GM19193 (cell line): ENCODE results near the gene CDH20.

Source experiments
- POLR2A ChIP-seq: IDR thresholded peaks from 4 replicates; pipeline ENCODE4 v1.6.1; 2011; ENCODE audit not compliant: insufficient read depth, insufficient read length; ENCODE audit errors: extremely low read depth

Gene CDH20

DNA sequence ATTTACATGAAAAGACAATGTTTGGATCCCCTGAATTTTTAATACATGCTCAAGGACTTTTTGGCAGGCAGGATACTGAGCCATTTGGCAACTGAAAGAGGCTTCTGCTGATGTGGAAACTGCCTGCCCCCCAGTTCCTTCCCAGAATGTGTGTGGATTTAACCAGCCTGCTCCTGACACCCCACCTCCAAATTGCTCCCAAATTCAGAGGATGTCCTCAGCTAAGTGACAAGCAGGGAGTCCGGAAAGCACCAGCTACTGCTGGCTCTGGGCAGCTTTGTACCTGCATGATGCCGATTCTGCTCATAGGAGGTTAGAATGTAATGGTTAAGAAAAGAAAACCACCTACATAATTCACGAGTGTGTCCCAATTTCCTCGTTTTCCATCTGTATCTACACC lies 197.5 kb downstream of the CDH20 start:
- TF ChIP-seq POLR2A, result no peak

DNA sequence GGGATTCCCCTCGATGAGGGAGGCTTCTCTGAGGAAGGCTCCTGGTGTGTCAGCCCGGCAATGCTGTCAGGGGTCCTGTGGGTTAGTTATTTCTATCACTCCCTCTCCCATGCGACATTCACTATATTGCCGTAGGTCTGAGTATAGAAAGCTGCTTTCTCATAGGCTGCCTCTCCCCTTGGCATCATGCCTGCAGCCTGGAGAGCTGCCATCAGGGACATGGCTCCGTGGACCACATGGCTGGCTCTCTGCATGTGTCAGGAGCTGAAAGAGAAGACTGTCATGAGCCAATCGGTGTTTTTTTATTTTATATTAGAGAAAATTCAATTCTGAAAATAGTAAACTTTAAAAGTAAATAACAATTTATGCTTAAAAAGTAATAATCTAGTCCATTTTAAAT lies 198.0 kb downstream of the CDH20 start:
- no peak for TF ChIP-seq POLR2A

DNA sequence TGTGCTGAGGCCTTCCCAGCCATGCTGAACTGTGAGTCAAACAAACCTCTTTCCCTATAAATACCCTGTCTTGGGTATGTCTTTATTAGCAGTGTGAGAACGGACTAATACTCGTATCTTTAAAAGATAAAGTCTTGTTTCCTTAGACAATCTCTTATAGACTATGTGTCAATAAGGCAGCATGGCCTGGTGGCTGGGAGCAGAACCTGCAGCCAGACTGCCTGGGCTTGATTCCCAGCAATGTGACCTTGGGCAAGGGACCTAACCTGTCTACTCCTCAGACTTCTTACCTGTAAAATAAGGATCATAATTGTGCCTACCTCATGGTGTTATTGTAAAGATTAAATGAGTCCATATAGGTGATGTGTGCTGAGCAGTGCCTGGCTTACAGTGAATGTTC lies 198.7 kb downstream of the CDH20 start:
- TF ChIP-seq POLR2A, result no peak

DNA sequence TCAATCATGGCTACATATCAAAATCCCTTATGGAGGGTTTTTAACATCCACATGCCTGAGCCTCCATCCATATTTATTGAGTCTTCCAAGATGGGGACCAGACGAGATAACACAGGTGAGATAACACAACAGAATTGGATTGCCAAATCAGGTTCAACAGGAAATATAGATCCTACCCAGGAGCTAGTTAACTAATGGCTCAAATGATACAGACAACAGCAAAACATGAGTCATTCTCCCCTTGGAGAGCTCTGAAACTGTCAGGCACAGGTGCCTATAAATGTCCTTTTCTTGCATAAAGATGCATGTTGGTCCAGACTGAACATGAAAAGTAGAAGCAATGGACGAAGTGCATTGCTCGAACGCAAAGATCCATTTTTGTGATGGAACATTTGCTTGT lies 202.2 kb downstream of the CDH20 start:
- TF ChIP-seq POLR2A, result no peak

DNA sequence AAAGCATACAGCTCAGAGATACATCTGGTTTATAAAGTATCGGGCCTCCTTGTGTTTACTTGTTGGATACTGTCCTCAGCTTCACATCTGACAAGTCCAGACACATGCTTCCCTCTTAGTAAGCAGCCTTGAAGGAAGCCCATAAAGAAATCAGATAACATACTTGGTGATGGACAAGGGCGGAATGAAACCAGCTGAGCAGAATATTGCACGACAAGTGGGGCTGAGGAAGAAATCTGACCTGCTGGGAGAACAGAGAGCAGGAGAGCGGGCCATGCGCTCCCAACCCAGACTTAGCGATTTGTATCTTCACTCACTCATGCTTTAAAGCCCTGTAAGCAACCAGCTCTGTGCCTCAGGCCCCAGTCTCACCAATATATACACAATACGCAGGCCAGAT lies 208.4 kb downstream of the CDH20 start:
- TF ChIP-seq POLR2A, result no peak

DNA sequence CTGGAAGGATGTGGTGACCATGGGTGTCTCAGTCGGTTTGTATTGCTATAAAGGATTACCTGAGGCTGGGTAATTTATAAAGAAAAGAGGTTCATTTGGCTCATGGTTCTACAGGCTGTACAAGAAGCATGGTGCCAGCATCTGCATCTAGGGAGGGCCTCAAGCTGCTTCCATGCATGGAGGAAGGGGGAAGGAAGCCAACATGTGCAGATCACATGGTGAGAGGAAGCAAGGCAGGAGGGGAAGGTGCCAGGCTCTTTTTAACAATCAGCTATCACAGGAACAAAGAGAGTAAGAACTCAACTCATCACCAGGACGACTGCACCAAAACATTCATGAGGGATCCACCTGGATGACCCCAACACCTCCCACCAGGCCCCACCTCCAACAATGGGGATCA lies 209.4 kb downstream of the CDH20 start:
- TF ChIP-seq POLR2A, result no peak

DNA sequence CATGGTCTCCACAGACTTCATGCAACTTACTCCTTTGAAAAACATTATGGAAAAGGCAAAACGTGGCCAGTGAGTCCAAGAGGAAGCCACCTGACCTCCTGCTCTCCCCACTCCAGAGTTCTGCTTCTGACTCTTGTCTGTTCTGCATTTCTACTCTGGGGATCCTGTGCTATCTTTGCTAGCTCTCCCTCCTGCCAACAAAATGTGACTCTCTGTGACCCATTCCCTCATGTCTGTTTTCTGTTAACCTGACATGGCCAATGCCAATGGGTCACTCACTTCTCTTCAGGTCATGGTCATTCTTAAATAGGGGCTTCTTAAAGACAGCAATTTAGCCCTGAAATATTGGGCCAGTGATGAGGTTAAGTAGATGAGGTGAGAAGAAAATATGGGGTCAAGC lies 210.3 kb downstream of the CDH20 start:
- TF ChIP-seq POLR2A, result no peak

DNA sequence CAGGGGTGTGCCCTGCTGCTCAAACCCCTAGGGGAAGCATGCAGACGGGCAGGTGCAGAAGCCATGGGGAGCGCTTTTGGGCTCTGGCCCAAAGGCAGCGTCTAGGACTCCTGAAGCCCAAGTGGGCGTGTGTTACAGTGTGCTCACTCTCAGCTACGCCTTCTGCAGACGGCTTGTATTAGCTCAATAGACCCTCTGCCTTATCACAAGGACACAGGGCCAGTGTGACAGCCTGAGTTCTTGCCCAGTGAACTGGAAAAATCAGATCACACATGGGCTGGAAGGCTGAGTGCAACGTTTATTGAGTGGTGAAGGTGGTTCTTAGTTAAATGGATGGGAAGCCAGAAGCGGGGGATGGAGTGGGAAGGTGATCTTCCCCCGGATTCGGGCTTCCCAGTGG lies 210.9 kb downstream of the CDH20 start:
- no peak for TF ChIP-seq POLR2A

DNA sequence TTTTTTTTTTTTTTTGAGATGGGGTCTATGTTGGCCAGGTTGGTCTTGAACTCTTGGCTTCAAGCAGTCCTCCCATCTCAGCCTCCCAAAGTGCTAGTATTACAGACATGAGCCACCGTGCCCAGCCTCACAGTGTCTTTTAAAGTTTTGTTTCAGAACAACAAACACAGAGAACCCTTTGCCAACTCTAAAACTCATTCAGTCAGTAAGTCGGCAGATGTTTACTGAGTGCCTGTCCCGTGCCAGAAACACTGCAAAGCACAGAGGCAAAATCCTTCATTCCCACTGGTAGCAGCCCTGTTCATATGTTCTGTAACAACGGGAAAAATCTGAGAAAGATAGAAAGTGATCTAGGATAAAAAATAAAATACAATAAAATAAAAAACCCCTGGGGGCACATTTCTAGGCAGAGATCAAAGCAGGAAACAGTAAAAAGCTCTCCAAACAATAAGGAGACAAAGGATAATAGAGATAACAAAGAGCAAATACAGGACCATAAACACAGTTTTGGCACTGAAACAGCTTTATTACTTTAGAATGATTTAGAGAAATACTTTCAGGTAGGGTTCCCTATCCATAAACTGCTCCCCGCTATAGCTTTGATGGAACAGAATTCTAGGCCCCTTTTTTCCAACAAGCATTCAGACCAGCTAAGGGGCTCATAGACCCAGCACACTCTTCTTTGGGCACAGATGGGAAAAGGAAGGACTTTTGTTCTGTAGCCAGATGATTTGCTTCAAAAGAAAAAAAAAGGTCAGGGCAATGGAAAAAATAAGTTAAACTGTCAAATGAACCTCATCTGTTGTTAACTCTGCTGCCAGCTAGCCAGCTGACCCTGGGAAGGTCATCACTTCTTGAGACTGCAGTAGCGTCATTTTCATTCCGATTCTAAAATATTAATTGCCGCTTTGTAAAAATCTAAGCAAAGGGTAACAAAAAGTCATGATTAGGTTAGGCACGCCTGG lies 212.3 kb downstream of the CDH20 start:
- no peak for TF ChIP-seq POLR2A

DNA sequence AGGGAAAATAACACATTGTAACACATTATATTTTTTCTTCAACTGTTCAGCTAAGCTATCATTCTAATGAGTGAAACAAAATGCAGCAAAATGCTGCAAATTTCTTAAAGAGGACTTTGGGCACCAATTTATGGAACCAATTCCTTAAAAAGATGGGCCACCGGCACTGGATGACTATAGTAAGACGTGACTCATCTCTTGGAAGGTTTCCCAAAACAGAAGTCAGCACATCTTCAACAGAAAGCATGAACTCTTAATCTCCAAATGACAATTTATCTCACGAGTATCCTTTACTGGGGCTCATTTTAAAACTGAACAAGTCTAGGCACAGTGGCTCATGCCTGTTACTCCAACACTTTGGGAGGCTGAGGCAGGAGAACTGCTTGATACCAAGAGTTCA lies 213.4 kb downstream of the CDH20 start:
- TF ChIP-seq POLR2A, result no peak

DNA sequence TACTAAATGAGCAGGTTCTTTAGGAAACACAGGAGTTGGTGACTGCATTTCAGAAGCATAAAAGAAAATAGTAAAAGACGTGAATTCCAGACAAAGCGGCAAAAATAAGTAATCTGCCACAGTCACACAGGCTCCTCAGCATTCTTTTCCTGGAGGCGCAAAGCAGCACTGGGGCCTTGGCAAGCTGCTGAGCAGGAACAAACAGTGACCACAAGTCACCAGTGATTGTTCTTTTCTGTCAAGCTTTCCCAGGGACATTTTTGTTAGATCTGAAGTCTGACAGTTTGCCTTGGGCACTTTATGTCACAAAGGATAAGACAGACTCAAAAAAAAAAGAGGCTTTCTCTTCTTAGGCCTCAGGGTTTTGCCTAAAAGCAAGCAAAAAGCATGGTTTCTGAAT lies 216.2 kb downstream of the CDH20 start:
- TF ChIP-seq POLR2A, result no peak

DNA sequence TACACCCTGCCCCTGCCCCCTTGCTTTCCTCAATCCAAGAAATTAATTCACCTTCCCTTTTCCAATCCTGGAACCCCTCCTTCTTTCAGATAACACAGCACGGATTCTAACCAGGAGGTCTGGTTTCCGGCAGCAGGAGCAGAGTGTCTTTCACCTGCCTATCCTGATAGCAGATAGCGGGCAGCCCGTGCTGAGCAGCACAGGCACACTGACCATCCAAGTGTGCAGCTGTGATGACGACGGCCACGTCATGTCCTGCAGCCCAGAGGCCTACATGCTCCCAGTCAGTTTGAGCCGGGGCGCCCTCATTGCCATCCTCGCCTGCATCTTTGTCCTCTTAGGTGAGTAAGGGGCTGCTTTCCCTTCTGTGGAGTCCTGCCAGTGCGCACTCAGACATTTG lies 216.7 kb downstream of the CDH20 start:
- no peak for TF ChIP-seq POLR2A

DNA sequence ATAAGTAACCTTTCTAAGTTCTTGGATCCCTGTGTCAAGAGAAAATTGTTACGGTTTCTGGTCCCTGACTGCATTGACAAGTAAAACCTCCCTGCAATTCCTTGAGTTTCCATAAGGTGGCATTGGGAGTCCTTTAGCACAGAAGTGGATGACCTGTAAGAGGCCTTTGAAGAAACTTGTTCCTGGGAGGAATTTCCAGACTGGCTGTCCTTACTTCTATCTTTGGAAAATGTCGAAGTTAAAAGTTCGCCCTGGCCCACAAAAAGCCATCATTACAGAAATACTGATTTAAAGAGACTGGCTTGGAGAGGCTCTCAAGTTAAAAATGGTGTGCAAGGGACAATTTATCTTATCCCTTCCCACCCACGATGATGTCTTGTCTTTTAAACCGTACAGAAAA lies 218.4 kb downstream of the CDH20 start:
- no peak for TF ChIP-seq POLR2A

DNA sequence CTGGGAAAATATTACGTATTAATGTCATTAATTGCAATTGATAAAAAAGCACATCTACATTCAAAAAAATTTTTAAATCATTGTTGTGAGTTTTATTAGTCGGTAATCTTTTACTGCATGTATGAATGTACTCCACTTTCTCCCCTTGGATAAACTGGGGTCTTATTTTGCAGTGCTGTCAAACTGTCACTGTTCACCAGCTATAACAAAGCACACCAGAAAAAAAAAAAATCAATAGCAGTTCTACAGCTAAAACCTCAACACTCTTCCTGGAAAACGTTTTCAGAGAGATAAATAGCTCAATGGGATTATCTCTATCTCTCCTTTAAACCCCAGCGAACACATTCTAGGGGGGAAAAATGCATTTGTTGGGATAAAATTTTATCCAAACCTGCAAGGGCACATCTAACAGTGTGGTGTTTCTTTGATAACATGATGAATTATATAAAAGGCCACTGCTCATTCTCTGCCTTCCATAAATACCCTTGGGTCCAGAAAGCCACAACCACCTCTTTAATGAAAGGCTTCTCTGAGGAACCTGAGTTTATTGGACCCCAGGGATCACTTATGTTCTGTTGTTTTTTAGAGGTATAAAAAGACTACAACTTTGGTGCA lies 219.9 kb downstream of the CDH20 start:
- TF ChIP-seq POLR2A, result no peak

DNA sequence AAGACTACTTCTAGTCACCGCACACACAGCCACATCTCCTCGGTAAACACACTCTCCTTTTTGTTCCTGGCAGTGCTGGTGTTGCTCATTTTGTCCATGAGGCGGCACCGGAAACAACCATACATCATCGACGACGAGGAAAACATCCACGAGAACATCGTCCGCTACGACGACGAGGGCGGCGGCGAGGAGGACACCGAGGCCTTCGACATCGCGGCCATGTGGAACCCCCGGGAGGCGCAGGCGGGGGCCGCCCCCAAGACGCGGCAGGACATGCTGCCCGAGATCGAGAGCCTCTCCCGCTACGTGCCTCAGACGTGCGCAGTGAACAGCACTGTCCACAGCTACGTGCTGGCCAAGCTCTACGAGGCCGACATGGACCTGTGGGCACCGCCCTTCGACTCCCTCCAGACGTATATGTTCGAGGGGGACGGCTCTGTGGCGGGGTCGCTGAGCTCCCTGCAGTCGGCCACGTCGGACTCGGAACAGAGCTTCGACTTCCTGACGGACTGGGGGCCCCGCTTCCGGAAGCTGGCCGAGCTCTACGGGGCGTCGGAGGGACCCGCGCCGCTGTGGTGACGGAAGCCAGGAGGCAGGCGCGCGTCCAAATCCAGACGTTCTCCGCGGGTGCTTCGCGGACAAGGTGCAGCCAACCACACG lies 221.0 kb downstream of the CDH20 start:
- TF ChIP-seq POLR2A, result no peak

DNA sequence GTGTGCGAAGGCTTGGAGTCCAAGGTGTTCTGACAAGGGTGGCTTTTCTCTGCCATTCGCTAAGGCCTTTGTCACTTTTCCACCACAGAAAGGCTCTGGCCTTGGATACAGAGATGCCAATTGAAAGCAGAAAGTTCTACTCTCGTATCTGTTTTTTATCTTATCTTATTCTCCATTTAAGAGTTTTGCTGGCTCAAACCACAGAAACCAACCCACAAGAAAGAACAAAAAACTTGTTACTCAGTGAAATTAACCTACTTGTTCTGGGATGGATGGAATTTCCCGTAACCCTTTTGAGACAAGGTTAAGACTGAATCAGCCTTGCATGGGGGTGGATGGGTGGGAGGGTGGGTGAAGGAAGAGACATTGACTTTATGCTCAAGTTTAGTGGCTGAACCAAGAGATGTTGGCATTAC lies 221.7 kb downstream of the CDH20 start:
- no peak for TF ChIP-seq POLR2A
